ENCODE results near the gene RPL37A.
A peak's percentile ranks its signal among the peaks of the same experiment; 100 is the strongest.

Gene RPL37A

DNA sequence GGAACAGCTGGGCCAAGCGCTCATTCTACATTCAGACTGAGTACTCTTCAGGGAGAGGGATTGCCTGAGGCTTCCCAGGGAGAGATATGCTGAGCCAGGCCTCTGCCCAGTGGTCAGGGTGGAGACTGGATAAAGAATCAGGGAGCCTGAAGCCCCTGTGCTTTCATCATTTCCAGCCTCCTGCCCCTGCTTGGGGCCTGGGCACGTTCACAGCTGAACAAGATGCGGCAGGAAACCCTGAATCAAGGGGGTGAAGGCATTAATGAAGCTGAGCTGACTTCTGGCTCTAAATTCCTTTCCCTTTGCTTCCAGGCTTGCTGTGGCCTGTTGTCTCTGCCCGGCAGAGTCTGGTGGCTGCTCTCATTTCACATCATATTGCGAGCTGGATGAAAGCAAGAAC is 35.0 kb downstream of the RPL37A start:
- Histone ChIP-seq H3K9ac (ENCODE audit: insufficient read length, low read depth) (no peak overlapping the region), H3K36me3 (ENCODE audit: insufficient read depth, insufficient read length, low read length) (no peaks in the 10 kb centered on the region), H3K4me1 (ENCODE audit: insufficient read depth, insufficient read length) (peaks cover 10% of the 10 kb centered on the region), H3K4me3 (ENCODE audit: insufficient read length, low read depth) (no peak overlapping the region), H3K9me3 (ENCODE audit: insufficient read depth, low read length) (no peaks in the 10 kb centered on the region), H3K27me3 (ENCODE audit: insufficient read depth, insufficient read length) (no peaks in the 10 kb centered on the region)
- no peak for DNase-seq (ENCODE audit: low read depth, low spot score)
- no peak for TF ChIP-seq YY1 (IDR thresholded peaks at IDR 0.05; ENCODE audit: insufficient read depth, insufficient read length)
- TF ChIP-seq ZNF274 (IDR thresholded peaks at IDR 0.05; ENCODE audit: low read depth, low read length) = no peak

DNA sequence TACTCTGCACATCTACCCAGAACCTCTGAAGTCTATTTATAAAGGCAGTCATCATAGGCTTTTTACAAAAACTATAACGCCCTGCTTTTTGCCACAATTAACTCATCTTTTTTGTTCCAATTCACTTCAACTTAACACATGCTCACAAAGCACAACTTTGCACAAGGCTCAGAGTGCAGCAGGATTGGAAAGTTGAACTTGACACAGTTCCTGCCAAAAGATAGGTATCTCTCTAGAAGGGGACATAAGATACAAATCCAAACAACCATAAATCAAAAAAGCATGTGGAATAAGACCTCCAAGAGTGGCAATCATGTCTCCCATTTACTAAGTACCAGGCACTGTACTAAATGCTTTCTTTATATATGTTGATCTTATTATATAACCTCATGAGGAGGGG is 36.2 kb downstream of the RPL37A start:
- no peak for TF ChIP-seq SUZ12 (IDR thresholded peaks at IDR 0.05; ENCODE audit: extremely low read depth, insufficient read depth, insufficient read length)
- no peak for TF ChIP-seq YY1 (IDR thresholded peaks at IDR 0.05; ENCODE audit: insufficient read depth, insufficient read length)
- TF ChIP-seq ZNF274 (IDR thresholded peaks at IDR 0.05; ENCODE audit: low read depth, low read length) = no peak
- no peaks in the 10 kb centered on the region for H3K27me3 ChIP-seq (ENCODE audit: insufficient read depth, insufficient read length)

DNA sequence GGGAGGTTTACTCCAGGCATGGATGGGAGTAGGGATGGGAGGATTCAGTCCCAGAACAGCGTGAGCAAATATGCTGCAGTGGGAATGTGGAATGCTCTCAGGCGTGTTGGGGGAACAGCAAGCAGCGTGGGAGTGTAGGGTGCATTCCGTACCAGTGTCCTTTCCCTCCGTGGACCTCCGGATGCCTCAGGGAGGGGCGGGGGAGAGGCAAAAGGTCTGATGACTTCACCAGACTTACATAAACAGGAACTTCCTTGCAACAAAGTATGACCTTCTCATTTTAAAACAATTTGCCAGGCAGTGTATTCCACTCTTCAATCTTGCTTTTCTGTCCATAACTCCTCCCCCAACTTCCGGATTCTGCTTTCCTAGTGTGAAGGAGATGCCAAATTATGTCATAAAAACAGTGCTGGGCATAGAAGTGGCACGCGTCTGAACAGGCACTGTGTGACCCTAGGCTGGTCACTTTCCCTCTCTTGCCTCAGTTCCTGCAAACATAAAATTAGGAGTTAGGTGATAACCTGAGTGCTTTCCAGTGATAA is 36.9 kb downstream of the RPL37A start:
- Histone ChIP-seq H3K4me1 (ENCODE audit: insufficient read depth, insufficient read length) (peaks cover 10% of the 10 kb centered on the region), H3K9me3 (ENCODE audit: insufficient read depth, low read length) (no peaks in the 10 kb centered on the region), H3K9ac (ENCODE audit: insufficient read length, low read depth) (no peak overlapping the region), H3K4me3 (ENCODE audit: insufficient read length, low read depth) (no peak overlapping the region), H3K27me3 (ENCODE audit: insufficient read depth, insufficient read length) (no peaks in the 10 kb centered on the region), H3K36me3 (ENCODE audit: insufficient read depth, insufficient read length, low read length) (no peaks in the 10 kb centered on the region)
- TF ChIP-seq SUZ12 (IDR thresholded peaks at IDR 0.05; ENCODE audit: extremely low read depth, insufficient read depth, insufficient read length) (no peak), ZNF274 (IDR thresholded peaks at IDR 0.05; ENCODE audit: low read depth, low read length) (no peak), YY1 (IDR thresholded peaks at IDR 0.05; ENCODE audit: insufficient read depth, insufficient read length) (no peak)
- no peak for DNase-seq (ENCODE audit: low read depth, low spot score)

More for the DNA sequence above, 36.2 kb downstream of the RPL37A start:
- H3K36me3 ChIP-seq (ENCODE audit: insufficient read depth, insufficient read length, low read length) = no peaks in the 10 kb centered on the region
- H3K4me1 ChIP-seq (ENCODE audit: insufficient read depth, insufficient read length) = peaks cover 10% of the 10 kb centered on the region
- no peak overlapping the region for H3K9ac ChIP-seq (ENCODE audit: insufficient read length, low read depth)
- no peak for DNase-seq (ENCODE audit: low read depth, low spot score)
- no peak overlapping the region for H3K4me3 ChIP-seq (ENCODE audit: insufficient read length, low read depth)
- H3K9me3 ChIP-seq (ENCODE audit: insufficient read depth, low read length) = no peaks in the 10 kb centered on the region

DNA sequence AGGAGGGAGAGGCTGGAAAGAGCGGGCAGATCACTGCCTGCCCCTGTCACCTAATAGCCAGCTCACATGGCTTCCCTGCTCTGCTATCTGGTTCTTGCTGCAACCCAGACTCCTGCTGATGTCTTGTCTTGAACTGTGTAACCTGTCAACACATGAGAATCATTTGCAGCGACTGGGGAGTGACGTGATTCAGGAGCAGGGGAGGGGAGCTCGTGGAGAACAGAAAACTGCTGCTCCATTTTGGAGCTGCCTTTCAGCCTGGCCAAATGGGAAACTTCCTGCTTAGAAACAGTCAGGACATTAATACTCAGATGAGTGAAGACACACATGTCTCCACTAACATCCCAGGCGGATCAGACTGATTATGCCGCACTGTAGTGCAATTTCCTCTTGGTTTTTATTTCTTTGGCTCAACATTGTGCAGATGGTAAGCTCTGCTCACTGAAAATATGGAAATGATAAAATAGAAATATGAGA is 38.1 kb downstream of the RPL37A start:
- no peak for DNase-seq (ENCODE audit: low read depth, low spot score)
- Histone ChIP-seq H3K9me3 (ENCODE audit: insufficient read depth, low read length) (no peaks in the 10 kb centered on the region), H3K9ac (ENCODE audit: insufficient read length, low read depth) (peak overlapping the region; percentile 5), H3K4me1 (ENCODE audit: insufficient read depth, insufficient read length) (peaks cover 10% of the 10 kb centered on the region), H3K36me3 (ENCODE audit: insufficient read depth, insufficient read length, low read length) (no peaks in the 10 kb centered on the region), H3K27me3 (ENCODE audit: insufficient read depth, insufficient read length) (no peaks in the 10 kb centered on the region), H3K4me3 (ENCODE audit: insufficient read length, low read depth) (no peak overlapping the region)
- TF ChIP-seq YY1 (IDR thresholded peaks at IDR 0.05; ENCODE audit: insufficient read depth, insufficient read length) = no peak
- TF ChIP-seq SUZ12 (IDR thresholded peaks at IDR 0.05; ENCODE audit: extremely low read depth, insufficient read depth, insufficient read length) = no peak
- TF ChIP-seq ZNF274 (IDR thresholded peaks at IDR 0.05; ENCODE audit: low read depth, low read length) = no peak

DNA sequence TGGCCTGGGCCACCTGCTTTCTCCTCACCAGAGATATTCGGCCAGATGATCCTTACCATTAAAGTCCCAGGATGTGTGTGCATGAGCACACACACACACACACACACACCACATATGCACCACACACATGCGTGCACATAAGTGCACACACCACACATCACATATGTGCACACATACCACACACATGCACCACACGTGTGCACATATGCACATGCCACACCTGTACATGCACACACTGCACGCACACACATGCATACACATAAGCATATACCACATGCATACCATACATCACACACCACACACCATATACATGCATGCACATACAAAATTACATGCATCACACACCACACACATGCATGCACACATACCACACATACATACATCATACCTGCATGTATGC is 38.7 kb downstream of the RPL37A start:
- Histone ChIP-seq H3K36me3 (ENCODE audit: insufficient read depth, insufficient read length, low read length) (no peaks in the 10 kb centered on the region), H3K27me3 (ENCODE audit: insufficient read depth, insufficient read length) (no peaks in the 10 kb centered on the region), H3K9ac (ENCODE audit: insufficient read length, low read depth) (no peak overlapping the region), H3K4me3 (ENCODE audit: insufficient read length, low read depth) (no peak overlapping the region), H3K4me1 (ENCODE audit: insufficient read depth, insufficient read length) (peaks cover 10% of the 10 kb centered on the region), H3K9me3 (ENCODE audit: insufficient read depth, low read length) (no peaks in the 10 kb centered on the region)
- no peak for TF ChIP-seq SUZ12 (IDR thresholded peaks at IDR 0.05; ENCODE audit: extremely low read depth, insufficient read depth, insufficient read length)
- TF ChIP-seq ZNF274 (IDR thresholded peaks at IDR 0.05; ENCODE audit: low read depth, low read length) = no peak
- no peak for TF ChIP-seq YY1 (IDR thresholded peaks at IDR 0.05; ENCODE audit: insufficient read depth, insufficient read length)
- DNase-seq (ENCODE audit: low read depth, low spot score) = no peak

DNA sequence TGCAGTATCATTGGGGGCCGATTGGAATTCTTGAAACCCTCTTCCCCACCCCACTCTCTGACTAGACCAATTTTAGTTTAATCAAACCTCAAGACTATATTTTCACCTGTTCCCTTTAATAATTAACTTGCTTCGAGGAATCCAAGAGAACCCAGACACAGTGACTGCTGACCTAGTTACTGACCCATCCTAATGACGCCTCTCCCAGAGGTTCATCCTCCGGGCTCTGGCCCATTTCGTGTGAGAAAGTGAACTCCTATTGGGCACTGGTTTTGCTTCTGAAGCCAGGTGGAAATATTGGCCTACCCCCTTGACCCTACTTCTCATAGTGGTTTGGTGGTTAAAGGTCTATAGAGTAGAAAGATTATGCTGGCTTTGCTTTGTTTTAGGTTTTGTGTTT is 39.9 kb downstream of the RPL37A start:
- H3K27me3 ChIP-seq (ENCODE audit: insufficient read depth, insufficient read length) = no peaks in the 10 kb centered on the region
- TF ChIP-seq ZNF274 (IDR thresholded peaks at IDR 0.05; ENCODE audit: low read depth, low read length) (no peak), YY1 (IDR thresholded peaks at IDR 0.05; ENCODE audit: insufficient read depth, insufficient read length) (no peak), SUZ12 (IDR thresholded peaks at IDR 0.05; ENCODE audit: extremely low read depth, insufficient read depth, insufficient read length) (no peak)
- no peak overlapping the region for H3K9ac ChIP-seq (ENCODE audit: insufficient read length, low read depth)
- no peak for DNase-seq (ENCODE audit: low read depth, low spot score)
- H3K4me3 ChIP-seq (ENCODE audit: insufficient read length, low read depth) = no peak overlapping the region
- peaks cover 8% of the 10 kb centered on the region for H3K4me1 ChIP-seq (ENCODE audit: insufficient read depth, insufficient read length)
- H3K9me3 ChIP-seq (ENCODE audit: insufficient read depth, low read length) = no peaks in the 10 kb centered on the region
- H3K36me3 ChIP-seq (ENCODE audit: insufficient read depth, insufficient read length, low read length) = no peaks in the 10 kb centered on the region

DNA sequence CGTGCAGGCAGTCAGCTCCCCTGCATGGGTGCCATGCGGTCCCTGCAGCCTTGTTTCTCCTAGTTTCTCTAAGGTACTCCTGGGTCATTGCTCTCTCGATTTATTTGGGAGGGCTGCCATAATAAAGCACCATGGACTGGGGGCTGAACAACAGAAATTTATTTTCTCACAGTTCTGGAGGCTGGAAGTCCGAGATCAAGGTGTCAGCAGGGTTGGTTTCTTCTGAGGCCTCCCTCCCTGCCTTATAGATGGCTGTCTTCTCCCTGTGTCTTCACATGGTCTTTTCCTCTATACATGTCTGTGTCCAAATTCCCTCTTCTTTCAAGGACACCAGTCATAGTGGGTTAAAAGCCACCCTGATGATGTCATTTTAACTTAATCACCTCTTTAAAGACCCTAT is 40.5 kb downstream of the RPL37A start:
- no peak for TF ChIP-seq SUZ12 (IDR thresholded peaks at IDR 0.05; ENCODE audit: extremely low read depth, insufficient read depth, insufficient read length)
- TF ChIP-seq YY1 (IDR thresholded peaks at IDR 0.05; ENCODE audit: insufficient read depth, insufficient read length) = no peak
- no peak for TF ChIP-seq ZNF274 (IDR thresholded peaks at IDR 0.05; ENCODE audit: low read depth, low read length)
- Histone ChIP-seq H3K9ac (ENCODE audit: insufficient read length, low read depth) (no peak overlapping the region), H3K27me3 (ENCODE audit: insufficient read depth, insufficient read length) (no peaks in the 10 kb centered on the region), H3K4me1 (ENCODE audit: insufficient read depth, insufficient read length) (peaks cover 4% of the 10 kb centered on the region), H3K36me3 (ENCODE audit: insufficient read depth, insufficient read length, low read length) (no peaks in the 10 kb centered on the region), H3K9me3 (ENCODE audit: insufficient read depth, low read length) (no peaks in the 10 kb centered on the region), H3K4me3 (ENCODE audit: insufficient read length, low read depth) (no peak overlapping the region)
- no peak for DNase-seq (ENCODE audit: low read depth, low spot score)
